ENCODE measurements around the gene RCC1. TPM values are rescaled to one million over a fixed set of nuclear protein-coding genes. Genes with fewer than 3 reads are reported as not detected.
"Not testable (repeated sequence)": the region's sequence is repeated elsewhere in the genome, so short reads cannot be mapped to it uniquely, and the experiment has no call there.

The RCC1 gene
- total and polyA plus RNA-seq, 2 experiments from 2014 or later = 36.9 to 97.4 TPM

DNA sequence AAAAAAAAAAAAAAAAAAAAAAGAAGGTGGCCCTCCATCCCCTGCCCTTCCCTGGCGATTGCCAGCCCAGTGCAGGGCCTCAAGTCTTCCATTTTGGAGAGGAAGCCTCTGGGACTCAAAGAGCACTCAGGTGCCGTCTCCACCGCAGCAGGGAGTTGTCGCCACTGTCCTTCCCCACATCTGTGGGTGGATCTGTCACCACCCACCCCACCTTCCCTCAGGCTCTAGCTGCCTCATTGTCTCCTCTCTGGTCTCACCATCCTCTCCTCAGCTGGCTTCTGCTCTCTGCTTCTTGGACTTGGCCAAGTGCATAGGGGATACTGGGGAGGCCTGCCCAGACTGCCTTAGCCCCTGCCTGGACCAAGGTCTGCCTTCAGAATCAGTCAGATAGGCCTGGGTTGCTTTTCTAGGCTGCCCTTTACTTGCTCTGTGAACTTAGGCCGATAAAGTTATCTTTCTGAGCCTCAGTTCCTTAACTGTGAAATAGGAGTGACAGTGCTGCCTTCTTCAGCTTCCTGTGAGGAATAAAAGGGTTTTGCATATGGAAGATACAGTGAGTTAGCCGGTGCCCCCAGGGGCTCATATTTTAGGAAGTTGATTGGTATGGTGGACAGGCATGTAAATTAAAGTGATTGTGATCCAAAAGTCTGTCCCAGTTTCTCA is 15.8 kb downstream of the RCC1 start:
- H3K9me3 Mint-ChIP-seq = no peaks in the 10 kb centered on the region; the same call in 2 of the 3 replicates
- peaks cover 47% of the 10 kb centered on the region for H3K36me3 Mint-ChIP-seq (ENCODE audit: low read depth)
- peaks cover 49% of the 10 kb centered on the region for H3K4me1 Mint-ChIP-seq
- peaks cover 27% of the 10 kb centered on the region for H3K4me1 ChIP-seq (ENCODE audit: insufficient read depth)
- H4K20me1 ChIP-seq (replicated peaks; ENCODE audit: insufficient read depth) = peaks cover 44% of the 10 kb centered on the region
- 0 out of 2 replicates have a peak overlapping the region, but pooled peaks have one; percentile 59 for H3K27ac ChIP-seq (ENCODE audit: low read depth)
- TF ChIP-seq NANOG (IDR thresholded peaks at IDR 0.05; ENCODE audit: borderline replicate concordance) (no peak), EZH2phosphoT487 (IDR thresholded peaks at IDR 0.05; ENCODE audit: unreplicated experiment) (no peak)
- TF ChIP-seq, protein P1, sequence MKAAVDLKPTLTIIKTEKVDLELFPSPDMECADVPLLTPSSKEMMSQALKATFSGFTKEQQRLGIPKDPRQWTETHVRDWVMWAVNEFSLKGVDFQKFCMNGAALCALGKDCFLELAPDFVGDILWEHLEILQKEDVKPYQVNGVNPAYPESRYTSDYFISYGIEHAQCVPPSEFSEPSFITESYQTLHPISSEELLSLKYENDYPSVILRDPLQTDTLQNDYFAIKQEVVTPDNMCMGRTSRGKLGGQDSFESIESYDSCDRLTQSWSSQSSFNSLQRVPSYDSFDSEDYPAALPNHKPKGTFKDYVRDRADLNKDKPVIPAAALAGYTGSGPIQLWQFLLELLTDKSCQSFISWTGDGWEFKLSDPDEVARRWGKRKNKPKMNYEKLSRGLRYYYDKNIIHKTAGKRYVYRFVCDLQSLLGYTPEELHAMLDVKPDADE (IDR thresholded peaks at IDR 0.05) = no peak
- H3K36me3 ChIP-seq (ENCODE audit: insufficient read depth) = peaks cover 9% of the 10 kb centered on the region
- H2AFZ ChIP-seq = no peak overlapping the region
- no peaks in the 10 kb centered on the region for H3K9me2 ChIP-seq (ENCODE audit: insufficient read depth)
- H3K79me2 ChIP-seq (replicated peaks; ENCODE audit: insufficient read depth) = peaks cover 81% of the 10 kb centered on the region
- no peak overlapping the region; the same call in 2 of the 3 replicates for H3K4me3 Mint-ChIP-seq
- peak overlapping the region; percentile 52 for H3K4me2 ChIP-seq
- H3F3A ChIP-seq (replicated peaks; ENCODE audit: low read depth) = peaks cover 27% of the 10 kb centered on the region
- ATAC-seq = no peak
- no peaks in the 10 kb centered on the region for H3K27me3 ChIP-seq (ENCODE audit: insufficient read depth)
- H3K27me3 Mint-ChIP-seq (ENCODE audit: insufficient read depth, low read depth, poor library complexity) = peaks cover 20% of the 10 kb centered on the region
- peak overlapping the region; percentile 1; the same call in 1 of the 2 replicates for H3K27ac Mint-ChIP-seq
- H3K4me3 ChIP-seq = no peak overlapping the region
- no peak for DNase-seq (ENCODE audit: low spot score)

- H3K27ac Mint-ChIP-seq; H2AFZ ChIP-seq; H3K9me2 ChIP-seq (ENCODE audit: insufficient read depth); H3K27ac ChIP-seq (ENCODE audit: low read depth); H3K9me3 Mint-ChIP-seq; H3K4me2 ChIP-seq; H3K4me3 Mint-ChIP-seq; H3K36me3 ChIP-seq (ENCODE audit: insufficient read depth); H3K4me3 ChIP-seq; H3K27me3 ChIP-seq (ENCODE audit: insufficient read depth); ATAC-seq; DNase-seq (ENCODE audit: low spot score): not testable (repeated sequence)
- Mint-ChIP-seq H3K36me3 (ENCODE audit: low read depth) (peaks cover 47% of the 10 kb centered on the region), H3K4me1 (peaks cover 46% of the 10 kb centered on the region), H3K27me3 (ENCODE audit: insufficient read depth, low read depth, poor library complexity) (peaks cover 20% of the 10 kb centered on the region)
- H3F3A ChIP-seq (replicated peaks; ENCODE audit: low read depth) = peaks cover 18% of the 10 kb centered on the region
- H3K4me1 ChIP-seq (ENCODE audit: insufficient read depth) = peaks cover 23% of the 10 kb centered on the region
- H3K79me2 ChIP-seq (replicated peaks; ENCODE audit: insufficient read depth) = peaks cover 90% of the 10 kb centered on the region
- peaks cover 44% of the 10 kb centered on the region for H4K20me1 ChIP-seq (replicated peaks; ENCODE audit: insufficient read depth)
These were observed 16.7 kb downstream of the RCC1 start for GRCh38 chr1:28522537-28522936.

DNA sequence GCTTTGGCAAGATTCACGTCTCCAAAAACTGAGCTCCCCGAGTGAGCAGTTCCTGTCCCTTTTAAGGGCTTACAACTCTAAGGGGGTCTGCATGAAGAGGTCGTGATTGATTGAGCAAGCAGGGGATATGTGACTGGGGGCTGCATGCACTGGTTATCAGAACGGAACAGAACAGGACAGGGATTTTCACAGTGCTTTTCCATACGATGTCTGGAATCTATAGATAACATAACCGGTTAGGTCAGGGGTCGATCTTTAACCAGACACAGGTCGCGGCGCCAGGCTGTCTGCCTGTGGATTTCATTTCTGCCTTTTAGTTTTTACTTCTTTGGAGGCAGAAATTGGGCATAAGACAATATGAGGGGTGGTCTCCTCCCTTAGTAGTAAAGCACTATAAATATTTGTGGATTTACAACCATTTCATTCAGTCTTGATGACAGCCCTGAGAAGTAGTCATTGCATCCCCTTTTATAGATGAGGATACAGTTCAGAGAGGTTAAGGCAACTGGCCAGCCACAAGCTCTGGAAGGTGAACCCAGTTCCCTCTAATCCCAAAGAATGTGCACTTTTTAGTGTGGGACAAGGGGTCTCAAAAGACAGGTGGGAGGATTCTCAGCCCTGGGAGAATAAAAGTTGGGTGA is 19.3 kb downstream of the RCC1 start:
- peaks cover 95% of the 10 kb centered on the region for H3K79me2 ChIP-seq (replicated peaks; ENCODE audit: insufficient read depth)
- peak overlapping the region; percentile 57; the same call in 1 of the 2 replicates for H3K27ac Mint-ChIP-seq
- peaks cover 16% of the 10 kb centered on the region for H3K36me3 ChIP-seq (ENCODE audit: insufficient read depth)
- not testable (repeated sequence) for H3K4me1 ChIP-seq (ENCODE audit: insufficient read depth); H2AFZ ChIP-seq; H3K4me3 ChIP-seq; H3K9me3 Mint-ChIP-seq; H3K27me3 ChIP-seq (ENCODE audit: insufficient read depth); DNase-seq (ENCODE audit: low spot score); H3K9me2 ChIP-seq (ENCODE audit: insufficient read depth); H3K4me3 Mint-ChIP-seq; H3K4me2 ChIP-seq; ATAC-seq
- H3K4me1 Mint-ChIP-seq = peaks cover 32% of the 10 kb centered on the region
- H3F3A ChIP-seq (replicated peaks; ENCODE audit: low read depth) = peaks cover 11% of the 10 kb centered on the region; the same call in 1 of the 2 replicates
- peaks cover 42% of the 10 kb centered on the region for H4K20me1 ChIP-seq (replicated peaks; ENCODE audit: insufficient read depth)
- peaks cover 13% of the 10 kb centered on the region for H3K27me3 Mint-ChIP-seq (ENCODE audit: insufficient read depth, low read depth, poor library complexity)
- H3K36me3 Mint-ChIP-seq (ENCODE audit: low read depth) = peaks cover 47% of the 10 kb centered on the region
- peak overlapping the region; percentile 66; the same call in 1 of the 2 replicates for H3K27ac ChIP-seq (ENCODE audit: low read depth)

All from GM23338 (cell line).